ENCODE results near the gene RABGAP1L.

- TF ChIP-seq, protein P1, sequence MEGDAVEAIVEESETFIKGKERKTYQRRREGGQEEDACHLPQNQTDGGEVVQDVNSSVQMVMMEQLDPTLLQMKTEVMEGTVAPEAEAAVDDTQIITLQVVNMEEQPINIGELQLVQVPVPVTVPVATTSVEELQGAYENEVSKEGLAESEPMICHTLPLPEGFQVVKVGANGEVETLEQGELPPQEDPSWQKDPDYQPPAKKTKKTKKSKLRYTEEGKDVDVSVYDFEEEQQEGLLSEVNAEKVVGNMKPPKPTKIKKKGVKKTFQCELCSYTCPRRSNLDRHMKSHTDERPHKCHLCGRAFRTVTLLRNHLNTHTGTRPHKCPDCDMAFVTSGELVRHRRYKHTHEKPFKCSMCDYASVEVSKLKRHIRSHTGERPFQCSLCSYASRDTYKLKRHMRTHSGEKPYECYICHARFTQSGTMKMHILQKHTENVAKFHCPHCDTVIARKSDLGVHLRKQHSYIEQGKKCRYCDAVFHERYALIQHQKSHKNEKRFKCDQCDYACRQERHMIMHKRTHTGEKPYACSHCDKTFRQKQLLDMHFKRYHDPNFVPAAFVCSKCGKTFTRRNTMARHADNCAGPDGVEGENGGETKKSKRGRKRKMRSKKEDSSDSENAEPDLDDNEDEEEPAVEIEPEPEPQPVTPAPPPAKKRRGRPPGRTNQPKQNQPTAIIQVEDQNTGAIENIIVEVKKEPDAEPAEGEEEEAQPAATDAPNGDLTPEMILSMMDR (optimal IDR thresholded peaks at IDR 0.05 in 1 of 3, IDR thresholded peaks at IDR 0.05 in 1 of 3, conservative IDR thresholded peaks at IDR 0.05 in 1 of 3; ENCODE audit: extremely low read depth in 1 of 3, insufficient read depth in 2 of 3, low read length in 3 of 3) = no peak
- no peak for TF ChIP-seq EZH2 (IDR thresholded peaks at IDR 0.05; ENCODE audit: low read length)
Measured at GRCh38 chr1:174900317-174900716, 741.0 kb downstream of the RABGAP1L start.

Data from keratinocyte (primary cell).